MCF 10A (cell line): ENCODE data around the gene CD93. TPM values are rescaled to one million over a fixed set of nuclear protein-coding genes. Genes with fewer than 3 reads are reported as not detected.

Source experiments
- BruUV-seq: library from RNA; stranded (reverse); fragments of 400-500 nt; replicated peaks from 2 replicates; lab custom pipeline; 2021; lab: Mats Ljungman, UMichigan
- CTCF ChIA-PET: fragments of 300-600 bp; sonication (Branson Sonifier 250); formaldehyde crosslinking; extraction: SDS; loops from one replicate; lab custom pipeline; 2021; ENCODE audit warnings: antibody characterized with exemption, inconsistent platforms; lab: Yijun Ruan, JAX
- POLR2A ChIA-PET: fragments of 300-600, 350-650 bp; sonication (Branson Sonifier 250); formaldehyde crosslinking; extraction: SDS; loops from one replicate; lab custom pipeline; 2020; ENCODE audit warnings: antibody characterized with exemption, inconsistent platforms; lab: Yijun Ruan, JAX
- DNase-seq: peaks from one replicate; pipeline ENCODE4 v3.0.0-alpha.2; 2018; ENCODE audit not compliant: unreplicated experiment
- H3K27ac Mint-ChIP-seq: one replicate; pipeline ENCODE4 v1.8.0; 2022; ENCODE audit warnings: mild to moderate bottlenecking, low read depth, mixed read lengths; ENCODE audit not compliant: unreplicated experiment
- H3K27me3 Mint-ChIP-seq: one replicate; pipeline ENCODE4 v1.8.0; 2022; ENCODE audit warnings: mixed read lengths; ENCODE audit not compliant: insufficient read depth, unreplicated experiment
- H3K36me3 Mint-ChIP-seq: one replicate; pipeline ENCODE4 v1.8.0; 2022; ENCODE audit warnings: mild to moderate bottlenecking, moderate library complexity, mixed read lengths; ENCODE audit not compliant: insufficient read depth, unreplicated experiment
- H3K4me1 Mint-ChIP-seq: one replicate; pipeline ENCODE4 v1.8.0; 2022; ENCODE audit warnings: mixed read lengths; ENCODE audit not compliant: insufficient read depth, unreplicated experiment
- H3K4me3 Mint-ChIP-seq: one replicate; pipeline ENCODE4 v1.8.0; 2022; ENCODE audit warnings: mild to moderate bottlenecking, moderate library complexity, mixed read lengths; ENCODE audit not compliant: unreplicated experiment
- H3K9me3 Mint-ChIP-seq: one replicate; pipeline ENCODE4 v1.8.0; 2022; ENCODE audit warnings: mixed read lengths; ENCODE audit not compliant: unreplicated experiment
- intact Hi-C: fragments of 100-400 bp; cut with micrococcal nuclease; formaldehyde crosslinking; loops from 2 replicates; pipeline ENCODE4 v1.14.1; 2022
- total RNA-seq: library from RNA; stranded (reverse); gene quantifications from 2 replicates; pipeline ENCODE4 v1.2.3, GENCODE V29; 2022
- TF ChIP-seq, protein P1 (sequence below): fragments of 200-600 bp; IDR thresholded peaks from one replicate; pipeline ENCODE4 v1.8.0; 2022; ENCODE audit warnings: antibody characterized with exemption, mild to moderate bottlenecking; ENCODE audit not compliant: unreplicated experiment

The CD93 gene
- total RNA-seq, 1 experiment from 2014 or later: not detected

GRCh38 chr20:23079926-23080325 is 6.2 kb downstream of the CD93 start:
- ChIA-PET POLR2A (interaction anchor here (0.9 kb wide), 1 partner anchor 20 kb away, joined by 5 read pairs; no protein-coding TSS in a partner anchor), CTCF (interaction anchor here (0.6 to 2.3 kb wide), 4 partner anchors 14 to 228 kb away, joined by 3 to 16 read pairs (median 4); no protein-coding TSS in a partner anchor)
- H3K4me3 Mint-ChIP-seq: no peak overlapping the region
- H3K36me3 Mint-ChIP-seq: no peaks in the 10 kb centered on the region
- H3K9me3 Mint-ChIP-seq: no peaks in the 10 kb centered on the region
- intact Hi-C loops: no loop called here
- peaks cover 18% of the 10 kb centered on the region for H3K4me1 Mint-ChIP-seq
- no TSS peak for BruUV-seq
- H3K27me3 Mint-ChIP-seq: no peaks in the 10 kb centered on the region
- no peak overlapping the region for H3K27ac Mint-ChIP-seq
- no peak for DNase-seq
- TF ChIP-seq, protein P1, sequence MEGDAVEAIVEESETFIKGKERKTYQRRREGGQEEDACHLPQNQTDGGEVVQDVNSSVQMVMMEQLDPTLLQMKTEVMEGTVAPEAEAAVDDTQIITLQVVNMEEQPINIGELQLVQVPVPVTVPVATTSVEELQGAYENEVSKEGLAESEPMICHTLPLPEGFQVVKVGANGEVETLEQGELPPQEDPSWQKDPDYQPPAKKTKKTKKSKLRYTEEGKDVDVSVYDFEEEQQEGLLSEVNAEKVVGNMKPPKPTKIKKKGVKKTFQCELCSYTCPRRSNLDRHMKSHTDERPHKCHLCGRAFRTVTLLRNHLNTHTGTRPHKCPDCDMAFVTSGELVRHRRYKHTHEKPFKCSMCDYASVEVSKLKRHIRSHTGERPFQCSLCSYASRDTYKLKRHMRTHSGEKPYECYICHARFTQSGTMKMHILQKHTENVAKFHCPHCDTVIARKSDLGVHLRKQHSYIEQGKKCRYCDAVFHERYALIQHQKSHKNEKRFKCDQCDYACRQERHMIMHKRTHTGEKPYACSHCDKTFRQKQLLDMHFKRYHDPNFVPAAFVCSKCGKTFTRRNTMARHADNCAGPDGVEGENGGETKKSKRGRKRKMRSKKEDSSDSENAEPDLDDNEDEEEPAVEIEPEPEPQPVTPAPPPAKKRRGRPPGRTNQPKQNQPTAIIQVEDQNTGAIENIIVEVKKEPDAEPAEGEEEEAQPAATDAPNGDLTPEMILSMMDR: no peak

GRCh38 chr20:23079016-23079351 is 7.1 kb downstream of the CD93 start:
- CTCF ChIA-PET: interaction anchor here (0.6 to 2.3 kb wide), 5 partner anchors 11 to 123 kb away, joined by 3 to 16 read pairs (median 4); no protein-coding TSS in a partner anchor
- H3K4me3 Mint-ChIP-seq: no peak overlapping the region
- BruUV-seq: no TSS peak
- no peaks in the 10 kb centered on the region for H3K27me3 Mint-ChIP-seq
- no peaks in the 10 kb centered on the region for H3K9me3 Mint-ChIP-seq
- peaks cover 18% of the 10 kb centered on the region for H3K4me1 Mint-ChIP-seq
- no peaks in the 10 kb centered on the region for H3K36me3 Mint-ChIP-seq
- intact Hi-C loops: no loop called here
- no peak for DNase-seq
- TF ChIP-seq, protein P1: no peak
- H3K27ac Mint-ChIP-seq: no peak overlapping the region
- POLR2A ChIA-PET: interaction anchor here (0.8 kb wide), 1 partner anchor 59 kb away, joined by 5 read pairs; no protein-coding TSS in a partner anchor

- DNase-seq: peak; percentile 39
- CTCF ChIA-PET: interaction anchor here (0.6 to 2.3 kb wide), 5 partner anchors 11 to 123 kb away, joined by 3 to 16 read pairs (median 4); no protein-coding TSS in a partner anchor
- intact Hi-C loops: no loop called here
- Mint-ChIP-seq H3K36me3 (no peaks in the 10 kb centered on the region), H3K4me1 (peaks cover 18% of the 10 kb centered on the region), H3K27ac (no peak overlapping the region), H3K9me3 (no peaks in the 10 kb centered on the region), H3K4me3 (no peak overlapping the region), H3K27me3 (no peaks in the 10 kb centered on the region)
- BruUV-seq: no TSS peak
- POLR2A ChIA-PET: interaction anchor here (0.8 kb wide), 1 partner anchor 60 kb away, joined by 5 read pairs; no protein-coding TSS in a partner anchor
- TF ChIP-seq, protein P1: no peak
Measured at GRCh38 chr20:23078351-23079015, 7.6 kb downstream of the CD93 start.

- CTCF ChIA-PET: interaction anchor here (0.6 to 2.3 kb wide), 4 partner anchors 19 to 380 kb away, joined by 3 to 16 read pairs (median 4); no protein-coding TSS in a partner anchor
- TF ChIP-seq, protein P1: no peak
- no TSS peak for BruUV-seq
- peaks cover 13% of the 10 kb centered on the region for H3K4me1 Mint-ChIP-seq
- POLR2A ChIA-PET: interaction anchor here (1.1 kb wide), 1 partner anchor 24 kb away, joined by 5 read pairs; no protein-coding TSS in a partner anchor
- H3K27ac Mint-ChIP-seq: peak overlapping the region; percentile 0
- no peaks in the 10 kb centered on the region for H3K9me3 Mint-ChIP-seq
- no peaks in the 10 kb centered on the region for H3K36me3 Mint-ChIP-seq
- DNase-seq: no peak
- H3K4me3 Mint-ChIP-seq: no peak overlapping the region
- H3K27me3 Mint-ChIP-seq: no peaks in the 10 kb centered on the region
- intact Hi-C loops: no loop called here
Measured at GRCh38 chr20:23077277-23077676, 8.8 kb downstream of the CD93 start.
